Cardiac fibroblast (primary cell): Measurements from ENCODE around the gene TBC1D22B.

ENCODE experiments used
- DNase-seq, 2 donors: peaks; one replicate each; pipeline versions ENCODE4 v3.0.0 to v3.0.0-alpha.2; 2010; ENCODE audit warnings: low read depth in 2 of 2
- H3K4me3 ChIP-seq, 2 donors: replicated peaks in 1 of 2; 1 replicate in 1 of 2; 2 replicates in 1 of 2; pipeline ENCODE4 v1.5.1; 2011; ENCODE audit warnings: low read depth in 2 of 2, low read length in 2 of 2, mild to moderate bottlenecking in 2 of 2, moderate library complexity in 1 of 2
- CTCF ChIP-seq: IDR thresholded peaks from one replicate; pipeline ENCODE4 v1.5.1; 2011; ENCODE audit warnings: low read depth, mild to moderate bottlenecking, low read length, inconsistent platforms

TBC1D22B gene

GRCh38 chr6:37265001-37265400 is 7.4 kb downstream of the TBC1D22B start:
- H3K4me3 ChIP-seq = no peak overlapping the region
- no peak for TF ChIP-seq CTCF
- DNase-seq = no peak

DNA sequence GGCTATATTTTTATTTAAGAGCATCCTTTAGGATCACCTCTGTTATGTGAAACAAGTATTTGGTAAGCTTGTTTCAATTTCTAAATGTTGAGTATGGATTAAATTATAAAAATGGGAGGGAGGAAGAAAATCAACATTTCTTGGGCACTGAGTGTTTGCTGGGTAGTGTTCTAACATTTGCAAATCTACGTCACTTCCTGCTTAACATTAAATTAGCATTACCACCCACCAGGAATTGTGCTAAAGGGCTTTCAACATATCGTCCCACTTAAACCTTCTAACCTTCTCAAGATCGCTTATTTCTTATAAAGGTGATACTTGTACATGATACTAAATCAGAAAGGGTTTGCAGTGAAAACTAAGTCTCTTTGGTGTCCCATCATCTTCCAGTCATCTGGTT is 8.3 kb downstream of the TBC1D22B start:
- no peak for TF ChIP-seq CTCF
- DNase-seq = no peak
- H3K4me3 ChIP-seq = no peak overlapping the region

- no peak for DNase-seq
- H3K4me3 ChIP-seq = no peak overlapping the region
- no peak for TF ChIP-seq CTCF
These were observed 11.5 kb downstream of the TBC1D22B start for GRCh38 chr6:37269105-37269504.

DNA sequence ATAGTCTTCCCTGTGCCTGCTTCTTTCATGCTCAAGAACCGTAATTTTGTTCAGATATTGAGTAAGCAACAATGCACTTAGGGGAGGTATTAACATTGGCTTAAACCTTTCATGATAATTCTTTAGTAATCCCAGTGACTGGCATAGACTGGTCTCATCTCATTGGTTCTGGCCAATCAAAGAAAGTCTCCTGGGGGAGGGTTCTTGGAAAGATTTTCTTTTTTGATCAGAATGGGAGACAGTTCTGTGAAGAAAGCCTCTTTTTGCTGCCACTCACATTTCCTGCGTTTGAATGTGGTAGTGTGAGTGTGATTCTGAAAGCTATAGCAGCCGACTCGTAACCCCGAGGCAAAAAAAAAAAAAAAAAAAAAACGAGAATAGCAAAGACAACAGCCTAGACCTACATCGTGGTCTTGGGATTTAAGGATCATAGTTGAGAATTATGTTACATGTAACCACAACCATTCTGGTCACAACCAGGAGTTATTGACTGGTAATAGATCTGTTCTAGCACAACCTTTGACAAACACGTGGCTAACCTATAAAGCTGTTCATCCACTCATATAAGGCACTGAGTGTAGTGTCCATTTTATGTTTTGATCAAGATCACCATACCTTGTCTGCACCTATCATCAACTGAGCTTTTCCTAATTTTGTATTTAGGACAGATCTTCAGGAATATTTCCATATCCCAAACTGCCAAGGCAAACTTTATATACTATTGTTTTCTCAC is 15.4 kb downstream of the TBC1D22B start:
- no peak overlapping the region for H3K4me3 ChIP-seq
- no peak for DNase-seq
- TF ChIP-seq CTCF = no peak

- H3K4me3 ChIP-seq = no peak overlapping the region
- no peak for TF ChIP-seq CTCF
- DNase-seq = no peak
These were observed 16.1 kb downstream of the TBC1D22B start for GRCh38 chr6:37273690-37274089.

DNA sequence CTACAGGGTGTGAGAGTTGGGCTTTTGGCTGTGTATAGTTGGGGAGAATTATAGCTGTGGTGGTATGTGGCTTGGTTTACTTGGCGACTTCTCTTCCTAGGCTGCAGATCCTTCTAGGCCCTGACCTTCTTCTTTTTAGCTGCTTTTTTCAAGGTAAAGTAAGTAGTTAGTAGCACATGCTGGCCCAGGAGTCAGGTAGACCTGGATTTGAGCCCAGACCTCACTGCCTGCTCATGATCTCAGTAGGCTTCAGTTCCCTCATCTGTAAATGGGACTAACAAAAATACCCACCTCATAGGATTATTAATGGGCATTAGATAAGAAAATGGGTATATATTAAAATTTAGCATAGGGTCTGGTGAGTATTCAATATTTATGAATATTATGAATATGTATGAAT is 17.8 kb downstream of the TBC1D22B start:
- no peak for DNase-seq
- no peak overlapping the region for H3K4me3 ChIP-seq

More for the DNA sequence above, 17.8 kb downstream of the TBC1D22B start:
- no peak for TF ChIP-seq CTCF
